ENCODE results near the gene VSTM2L.

The VSTM2L gene

GRCh38 chr20:37988306-37988954 is 85.5 kb downstream of the VSTM2L start:
- DNase-seq (ENCODE audit: low read depth), result no peak

- DNase-seq (ENCODE audit: low read depth), result peak; percentile 7
Measured at GRCh38 chr20:37989601-37990295, 86.8 kb downstream of the VSTM2L start.

- peak; percentile 62 for DNase-seq (ENCODE audit: low read depth)
Measured at GRCh38 chr20:37990571-37991151, 87.7 kb downstream of the VSTM2L start.

- no peak for DNase-seq (ENCODE audit: low read depth)
Measured at GRCh38 chr20:37991157-37991866, 88.4 kb downstream of the VSTM2L start.

GRCh38 chr20:37991908-37992307 is 89.0 kb downstream of the VSTM2L start:
- no peak for DNase-seq (ENCODE audit: low read depth)

GRCh38 chr20:37992802-37993409 is 90.0 kb downstream of the VSTM2L start:
- peak; percentile 87 for DNase-seq (ENCODE audit: low read depth)

GRCh38 chr20:37994512-37994911 is 91.6 kb downstream of the VSTM2L start:
- peak; percentile 94 for DNase-seq (ENCODE audit: low read depth)
